HS-27A (cell line): Measurements from ENCODE around the gene KDM3A.

Experiments used
- DNase-seq: peaks from one replicate; pipeline ENCODE4 v3.0.0-alpha.2; 2012; ENCODE audit warnings: low read depth, missing footprints

KDM3A gene

DNA sequence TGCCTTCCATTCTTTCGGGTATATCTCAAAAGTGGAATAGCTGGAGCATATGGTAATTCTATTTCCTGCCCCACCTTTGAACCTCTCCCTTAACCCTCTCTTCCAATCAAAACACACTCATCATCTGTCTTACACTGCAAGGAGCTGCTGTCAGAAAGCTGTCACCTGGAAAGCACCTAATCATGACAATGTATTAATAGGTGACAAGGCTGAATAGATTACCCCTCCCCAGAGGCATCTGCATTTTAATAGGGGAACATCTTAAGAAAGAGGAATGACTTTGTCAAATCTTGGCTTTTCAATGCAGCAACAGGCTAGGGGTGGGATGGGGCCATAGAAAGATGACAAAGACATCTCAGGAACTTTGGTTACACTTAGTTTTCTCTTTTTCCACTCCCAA lies 80.8 kb downstream of the KDM3A start:
- DNase-seq = no peak

GRCh38 chr2:86522711-86523110 lies 81.5 kb downstream of the KDM3A start:
- no peak for DNase-seq

- no peak for DNase-seq
Observed at GRCh38 chr2:86523491-86523890, 82.3 kb downstream of the KDM3A start.

DNA sequence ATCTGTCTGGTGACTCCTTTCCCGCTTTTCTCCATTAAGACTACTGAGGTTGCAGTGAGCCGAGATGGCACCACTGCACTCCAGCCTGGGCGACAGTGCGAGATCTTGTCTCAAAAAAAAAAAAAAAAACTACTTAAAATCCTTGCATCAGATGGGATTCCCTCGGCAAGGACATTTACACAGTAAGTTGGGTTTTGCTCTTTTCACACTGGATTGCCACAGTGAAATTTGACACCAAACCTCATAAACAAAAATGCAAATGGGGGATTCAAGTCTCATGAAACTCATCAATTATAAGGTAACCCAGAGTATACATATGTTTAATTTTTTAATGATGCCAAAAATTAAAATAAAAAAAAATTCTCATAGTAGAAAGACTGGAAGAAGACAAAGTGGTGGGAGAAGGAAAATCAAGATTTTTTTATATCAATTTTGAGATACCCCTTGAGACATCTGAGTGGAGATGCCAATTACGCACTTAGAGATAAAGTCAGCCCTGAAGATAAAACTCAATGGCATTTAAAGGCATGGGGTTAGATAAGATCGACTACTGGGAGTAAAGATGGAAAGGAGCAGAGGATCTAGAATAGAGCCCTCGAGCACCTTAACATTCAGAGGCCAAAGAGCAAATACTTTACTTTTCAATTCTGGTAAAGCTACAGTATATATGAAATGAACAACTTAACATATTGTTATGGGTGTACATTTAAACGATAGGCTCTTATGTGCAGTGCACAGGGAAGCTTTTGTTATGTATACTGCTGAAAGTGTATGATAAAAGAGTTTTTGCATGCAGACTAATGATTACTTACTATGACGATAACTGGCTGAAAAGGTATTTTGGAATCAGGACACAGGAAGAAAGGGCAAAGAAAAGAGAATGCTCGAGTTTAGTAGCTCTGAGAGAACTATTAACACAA lies 84.5 kb downstream of the KDM3A start:
- no peak for DNase-seq

GRCh38 chr2:86533589-86533988 lies 92.4 kb downstream of the KDM3A start:
- DNase-seq = no peak

DNA sequence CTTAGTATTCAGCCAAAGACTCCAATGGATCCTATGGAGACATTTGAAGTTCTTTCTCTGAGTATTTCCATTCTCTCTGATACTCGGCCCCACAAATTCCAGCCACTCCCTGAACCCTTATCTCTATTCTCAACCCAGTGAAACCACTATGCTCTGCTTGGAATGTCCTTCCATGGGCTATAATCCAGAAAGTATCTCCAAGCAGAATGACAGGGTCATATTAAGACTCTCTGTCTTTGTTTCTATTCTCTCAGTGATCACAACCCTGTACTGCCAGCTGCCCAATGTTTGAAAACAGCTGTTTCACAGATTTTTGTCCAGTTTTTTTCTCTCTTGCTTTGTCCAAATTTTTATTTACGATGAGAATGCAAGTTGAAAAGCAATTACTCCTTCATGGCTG lies 100.2 kb downstream of the KDM3A start:
- no peak for DNase-seq
